ENCODE data around the gene BCDIN3D. TPM values are rescaled to one million over a fixed set of nuclear protein-coding genes. Genes with fewer than 3 reads are reported as not detected.
A peak's percentile ranks its signal among the peaks of the same experiment; 100 is the strongest.

BCDIN3D gene
- total RNA-seq (2014; rRNA removed; shearing (Covaris generic); ENCODE audit: low replicate concordance), result 5.8 and 10.2 TPM in 2 replicates

GRCh38 chr12:49842519-49843352 is at the start of gene BCDIN3D:
Gene BCDIN3D (minus strand): TSS chr12:49843106. CDS start chr12:49843087, 19 bp downstream.
- H3K27ac ChIP-seq (ENCODE audit: low read length), result peak within 1 kb of the TSS; percentile 76
- DNase-seq, result peak; percentile 97
- no peaks in the 10 kb centered on the region for H3K79me2 ChIP-seq (ENCODE audit: low read length)
- peak within 1 kb of the TSS; percentile 89 for H3K4me2 ChIP-seq (ENCODE audit: low read depth, low read length, poor library complexity, severe bottlenecking)
- H3K27me3 ChIP-seq (ENCODE audit: low read length), result no peaks in the 10 kb centered on the region
- peak within 1 kb of the TSS; percentile 85 for H3K4me3 ChIP-seq (ENCODE audit: low read length)
- H3K9ac ChIP-seq (ENCODE audit: low read length), result peak within 1 kb of the TSS; percentile 95
- peaks cover 29% of the 10 kb centered on the region for H3K4me1 ChIP-seq (ENCODE audit: low read length)
- H3K9me2 ChIP-seq (replicated peaks; ENCODE audit: insufficient read depth, low read length), result no peaks in the 10 kb centered on the region
- H2AFZ ChIP-seq (ENCODE audit: low read length), result peak within 1 kb of the TSS; percentile 58
- no peaks in the 10 kb centered on the region for H3K9me3 ChIP-seq (ENCODE audit: low read length)
- peaks cover 6% of the 10 kb centered on the region; the same call in 1 of the 2 replicates for H4K20me1 ChIP-seq (ENCODE audit: insufficient read depth, low read depth, low read length)
- H3K36me3 ChIP-seq (ENCODE audit: insufficient read depth, low read length), result no peaks in the 10 kb centered on the region

- Histone ChIP-seq H3K4me3 (ENCODE audit: low read length) (no peak overlapping the region), H3K4me2 (ENCODE audit: low read depth, low read length, poor library complexity, severe bottlenecking) (no peak overlapping the region), H3K4me1 (ENCODE audit: low read length) (peaks cover 93% of the 10 kb centered on the region), H3K27me3 (ENCODE audit: low read length) (no peaks in the 10 kb centered on the region), H3K79me2 (ENCODE audit: low read length) (no peaks in the 10 kb centered on the region), H3K9me3 (ENCODE audit: low read length) (no peaks in the 10 kb centered on the region), H3K9me2 (replicated peaks; ENCODE audit: insufficient read depth, low read length) (no peaks in the 10 kb centered on the region), H3K9ac (ENCODE audit: low read length) (0 out of 2 replicates have a peak overlapping the region, but pooled peaks have one; percentile 17), H3K36me3 (ENCODE audit: insufficient read depth, low read length) (peaks cover 4% of the 10 kb centered on the region; the same call in 1 of the 2 replicates), H4K20me1 (ENCODE audit: insufficient read depth, low read depth, low read length) (no peaks in the 10 kb centered on the region), H2AFZ (ENCODE audit: low read length) (no peak overlapping the region), H3K27ac (ENCODE audit: low read length) (peak overlapping the region; percentile 27; the same call in 1 of the 2 replicates)
- DNase-seq, result no peak
Measured at GRCh38 chr12:49892084-49892731, 49.3 kb upstream of the BCDIN3D start.

GRCh38 chr12:49891476-49891875 is 48.6 kb upstream of the BCDIN3D start:
- Histone ChIP-seq H3K4me3 (ENCODE audit: low read length) (no peak overlapping the region), H2AFZ (ENCODE audit: low read length) (no peak overlapping the region), H3K27ac (ENCODE audit: low read length) (no peak overlapping the region), H3K9ac (ENCODE audit: low read length) (no peak overlapping the region), H3K4me2 (ENCODE audit: low read depth, low read length, poor library complexity, severe bottlenecking) (no peak overlapping the region), H3K27me3 (ENCODE audit: low read length) (no peaks in the 10 kb centered on the region), H3K9me2 (replicated peaks; ENCODE audit: insufficient read depth, low read length) (no peaks in the 10 kb centered on the region), H3K4me1 (ENCODE audit: low read length) (peaks cover 93% of the 10 kb centered on the region), H4K20me1 (ENCODE audit: insufficient read depth, low read depth, low read length) (no peaks in the 10 kb centered on the region), H3K79me2 (ENCODE audit: low read length) (no peaks in the 10 kb centered on the region), H3K9me3 (ENCODE audit: low read length) (no peaks in the 10 kb centered on the region), H3K36me3 (ENCODE audit: insufficient read depth, low read length) (peaks cover 4% of the 10 kb centered on the region; the same call in 1 of the 2 replicates)
- DNase-seq, result no peak

GRCh38 chr12:49891012-49891411 is 48.1 kb upstream of the BCDIN3D start:
- Histone ChIP-seq H3K4me1 (ENCODE audit: low read length) (peaks cover 92% of the 10 kb centered on the region), H3K9ac (ENCODE audit: low read length) (no peak overlapping the region)
- DNase-seq, result no peak

GRCh38 chr12:49890096-49890461 is 47.2 kb upstream of the BCDIN3D start:
- no peaks in the 10 kb centered on the region for H3K79me2 ChIP-seq (ENCODE audit: low read length)
- H3K4me3 ChIP-seq (ENCODE audit: low read length), result no peak overlapping the region
- H3K27ac ChIP-seq (ENCODE audit: low read length), result 0 out of 2 replicates have a peak overlapping the region, but pooled peaks have one; percentile 64
- no peak overlapping the region for H3K4me2 ChIP-seq (ENCODE audit: low read depth, low read length, poor library complexity, severe bottlenecking)
- no peak for DNase-seq
- H3K9me3 ChIP-seq (ENCODE audit: low read length), result no peaks in the 10 kb centered on the region
- peaks cover 92% of the 10 kb centered on the region for H3K4me1 ChIP-seq (ENCODE audit: low read length)
- H3K9me2 ChIP-seq (replicated peaks; ENCODE audit: insufficient read depth, low read length), result no peaks in the 10 kb centered on the region
- H3K27me3 ChIP-seq (ENCODE audit: low read length), result no peaks in the 10 kb centered on the region
- H3K36me3 ChIP-seq (ENCODE audit: insufficient read depth, low read length), result peaks cover 4% of the 10 kb centered on the region; the same call in 1 of the 2 replicates
- H3K9ac ChIP-seq (ENCODE audit: low read length), result peak overlapping the region; percentile 51; the same call in 1 of the 2 replicates
- H2AFZ ChIP-seq (ENCODE audit: low read length), result no peak overlapping the region
- no peaks in the 10 kb centered on the region for H4K20me1 ChIP-seq (ENCODE audit: insufficient read depth, low read depth, low read length)

More at GRCh38 chr12:49891012-49891411, 48.1 kb upstream of the BCDIN3D start:
- no peaks in the 10 kb centered on the region for H3K27me3 ChIP-seq (ENCODE audit: low read length)
- no peaks in the 10 kb centered on the region for H3K9me3 ChIP-seq (ENCODE audit: low read length)
- H3K4me3 ChIP-seq (ENCODE audit: low read length), result no peak overlapping the region
- no peaks in the 10 kb centered on the region for H4K20me1 ChIP-seq (ENCODE audit: insufficient read depth, low read depth, low read length)
- no peaks in the 10 kb centered on the region for H3K79me2 ChIP-seq (ENCODE audit: low read length)
- H3K4me2 ChIP-seq (ENCODE audit: low read depth, low read length, poor library complexity, severe bottlenecking), result no peak overlapping the region
- H3K9me2 ChIP-seq (replicated peaks; ENCODE audit: insufficient read depth, low read length), result no peaks in the 10 kb centered on the region
- H2AFZ ChIP-seq (ENCODE audit: low read length), result no peak overlapping the region
- H3K27ac ChIP-seq (ENCODE audit: low read length), result no peak overlapping the region
- H3K36me3 ChIP-seq (ENCODE audit: insufficient read depth, low read length), result peaks cover 4% of the 10 kb centered on the region; the same call in 1 of the 2 replicates

GRCh38 chr12:49889361-49890095 is 46.6 kb upstream of the BCDIN3D start:
- no peak overlapping the region for H2AFZ ChIP-seq (ENCODE audit: low read length)
- peak overlapping the region; percentile 51 for H3K9ac ChIP-seq (ENCODE audit: low read length)
- H3K4me3 ChIP-seq (ENCODE audit: low read length), result no peak overlapping the region
- H3K79me2 ChIP-seq (ENCODE audit: low read length), result no peaks in the 10 kb centered on the region
- peak overlapping the region; percentile 64 for H3K27ac ChIP-seq (ENCODE audit: low read length)
- no peaks in the 10 kb centered on the region for H4K20me1 ChIP-seq (ENCODE audit: insufficient read depth, low read depth, low read length)
- no peak for DNase-seq
- H3K4me1 ChIP-seq (ENCODE audit: low read length), result peaks cover 92% of the 10 kb centered on the region
- H3K9me2 ChIP-seq (replicated peaks; ENCODE audit: insufficient read depth, low read length), result no peaks in the 10 kb centered on the region
- no peaks in the 10 kb centered on the region for H3K9me3 ChIP-seq (ENCODE audit: low read length)
- peak overlapping the region; percentile 35 for H3K4me2 ChIP-seq (ENCODE audit: low read depth, low read length, poor library complexity, severe bottlenecking)
- H3K27me3 ChIP-seq (ENCODE audit: low read length), result no peaks in the 10 kb centered on the region
- peaks cover 4% of the 10 kb centered on the region; the same call in 1 of the 2 replicates for H3K36me3 ChIP-seq (ENCODE audit: insufficient read depth, low read length)

GRCh38 chr12:49888461-49889151 is 45.7 kb upstream of the BCDIN3D start:
- H3K36me3 ChIP-seq (ENCODE audit: insufficient read depth, low read length), result no peaks in the 10 kb centered on the region; the same call in 1 of the 2 replicates
- peaks cover 94% of the 10 kb centered on the region for H3K4me1 ChIP-seq (ENCODE audit: low read length)
- no peaks in the 10 kb centered on the region for H3K27me3 ChIP-seq (ENCODE audit: low read length)
- no peaks in the 10 kb centered on the region for H3K9me3 ChIP-seq (ENCODE audit: low read length)
- H3K27ac ChIP-seq (ENCODE audit: low read length), result peak overlapping the region; percentile 64
- no peak overlapping the region for H3K4me3 ChIP-seq (ENCODE audit: low read length)
- no peak for DNase-seq
- no peaks in the 10 kb centered on the region for H4K20me1 ChIP-seq (ENCODE audit: insufficient read depth, low read depth, low read length)
- H3K4me2 ChIP-seq (ENCODE audit: low read depth, low read length, poor library complexity, severe bottlenecking), result peak overlapping the region; percentile 35
- H3K9me2 ChIP-seq (replicated peaks; ENCODE audit: insufficient read depth, low read length), result no peaks in the 10 kb centered on the region
- no peak overlapping the region for H2AFZ ChIP-seq (ENCODE audit: low read length)
- H3K79me2 ChIP-seq (ENCODE audit: low read length), result no peaks in the 10 kb centered on the region
- H3K9ac ChIP-seq (ENCODE audit: low read length), result peak overlapping the region; percentile 51
